H1 (cell line): ENCODE measurements around the gene KAZALD1. TPM values are rescaled to one million over a fixed set of nuclear protein-coding genes. Genes with fewer than 3 reads are reported as not detected.

Experiments used
- CTCF ChIA-PET: fragments of 300-600 bp; sonication (Branson Sonifier 250); formaldehyde crosslinking; loops from one replicate; lab custom pipeline; 2021; ENCODE audit not compliant: partially characterized antibody; lab: Charles Lee
- POLR2A ChIA-PET: fragments of 300-600 bp; sonication (Branson Sonifier 250); formaldehyde crosslinking; loops from one replicate; lab custom pipeline; 2021; ENCODE audit warnings: inconsistent platforms; ENCODE audit not compliant: partially characterized antibody; lab: Charles Lee
- DNase-seq, 2 experiments: peaks; one replicate each; pipeline versions ENCODE4 v3.0.0 to v3.0.0-alpha.2; 2010 to 2022; ENCODE audit warnings: low spot score in 2 of 2, low read depth in 1 of 2, mixed read lengths in 1 of 2
- FAIRE-seq: peaks from 2 replicates; lab custom pipeline; 2011; peaks lifted over from hg19 to GRCh38; lab: Jason Lieb, UNC
- H2AFZ ChIP-seq: 2 replicates; pipeline ENCODE4 v1.8.1; 2012; ENCODE audit warnings: low read length, inconsistent platforms
- H2AK5ac ChIP-seq: 2 replicates; pipeline ENCODE4 v1.6.1; 2013; ENCODE audit warnings: low read depth, low read length
- H2BK120ac ChIP-seq: replicated peaks from 2 replicates; pipeline ENCODE3; 2013; ENCODE audit warnings: low read depth, low read length, inconsistent platforms
- H2BK12ac ChIP-seq: 2 replicates; pipeline ENCODE4 v1.6.1; 2013; ENCODE audit warnings: low read depth, low read length
- H2BK15ac ChIP-seq: 2 replicates; pipeline ENCODE4 v1.6.1; 2013; ENCODE audit warnings: low read length
- H2BK20ac ChIP-seq: 2 replicates; pipeline ENCODE4 v1.6.1; 2013; ENCODE audit warnings: low read length
- H2BK5ac ChIP-seq: 2 replicates; pipeline ENCODE4 v1.6.1; 2013; ENCODE audit warnings: low read depth, low read length
- H3K14ac ChIP-seq: 2 replicates; pipeline ENCODE4 v1.6.1; 2013; ENCODE audit warnings: inconsistent platforms; ENCODE audit not compliant: insufficient read length
- H3K18ac ChIP-seq: 2 replicates; pipeline ENCODE4 v1.6.1; 2013; ENCODE audit warnings: low read length; ENCODE audit errors: extremely low read depth
- H3K23ac ChIP-seq: 2 replicates; pipeline ENCODE4 v1.6.1; 2013; ENCODE audit warnings: inconsistent platforms; ENCODE audit not compliant: insufficient read length
- H3K23me2 ChIP-seq: 2 replicates; pipeline ENCODE4 v1.6.1; 2013; ENCODE audit warnings: low read depth, low read length
- H3K27ac ChIP-seq: 2 replicates; pipeline ENCODE4 v1.6.1; 2011; ENCODE audit warnings: low read depth, low read length, inconsistent platforms
- H3K27me3 ChIP-seq, 4 experiments: replicated peaks in 1 of 4; 1 replicate in 1 of 4; 2 replicates in 3 of 4; pipeline versions ENCODE4 v1.6.1 to v1.8.1; 2011 to 2013; ENCODE audit warnings: low read length in 3 of 4, mild to moderate bottlenecking in 3 of 4, inconsistent platforms in 2 of 4, mixed read lengths in 2 of 4, moderate library complexity in 1 of 4; ENCODE audit not compliant: control insufficient read depth in 3 of 4, insufficient read depth in 3 of 4; ENCODE audit errors: extremely low read depth in 1 of 4
- H3K36me3 ChIP-seq, 4 experiments: 2 replicates each; pipeline versions ENCODE4 v1.6.1 to v1.8.1; 2011 to 2013; ENCODE audit warnings: mild to moderate bottlenecking in 4 of 4, low read length in 3 of 4, moderate library complexity in 2 of 4, control low read depth in 1 of 4, inconsistent platforms in 1 of 4; ENCODE audit not compliant: insufficient read depth in 4 of 4, control insufficient read depth in 2 of 4
- H3K4ac ChIP-seq: replicated peaks from 2 replicates; pipeline ENCODE3; 2013; ENCODE audit warnings: low read length, low read depth, mixed read lengths, inconsistent platforms; ENCODE audit not compliant: insufficient read length
- H3K4me1 ChIP-seq, 4 experiments: replicated peaks in 1 of 4; 1 replicate in 1 of 4; 2 replicates in 3 of 4; pipeline versions ENCODE4 v1.6.1 to v1.8.1; 2011 to 2013; ENCODE audit warnings: low read length in 3 of 4, inconsistent platforms in 2 of 4, mixed read lengths in 1 of 4; ENCODE audit not compliant: insufficient read depth in 4 of 4, control insufficient read depth in 3 of 4
- H3K4me2 ChIP-seq, 2 experiments: 2 replicates each; pipeline versions ENCODE4 v1.6.1 to v1.8.1; 2011 to 2013; ENCODE audit warnings: low read depth in 2 of 2, low read length in 2 of 2, control low read depth in 1 of 2, inconsistent platforms in 1 of 2, mild to moderate bottlenecking in 1 of 2; ENCODE audit not compliant: insufficient read depth in 1 of 2
- H3K4me3 ChIP-seq, 4 experiments: fragments of 200-600, 300-600 bp in 1 of 4; sonication (generic), shearing (Covaris generic), sonication (Bioruptor Twin) in 1 of 4; 2 replicates each; pipeline versions ENCODE4 v1.5.1 to v1.8.1; 2011 to 2016; ENCODE audit warnings: low read length in 4 of 4, low read depth in 3 of 4, control low read depth in 2 of 4, inconsistent platforms in 2 of 4, mild to moderate bottlenecking in 2 of 4, mixed read lengths in 1 of 4, moderate library complexity in 1 of 4; ENCODE audit not compliant: insufficient read depth in 2 of 4; ENCODE audit errors: extremely low read depth in 1 of 4
- H3K56ac ChIP-seq: replicated peaks from 2 replicates; pipeline ENCODE3; 2013; ENCODE audit warnings: low read depth, mild to moderate bottlenecking, mixed read lengths, low read length, inconsistent platforms; ENCODE audit not compliant: insufficient read length
- H3K79me1 ChIP-seq: 2 replicates; pipeline ENCODE4 v1.6.1; 2013; ENCODE audit warnings: low read depth, low read length, control low read depth
- H3K79me2 ChIP-seq, 2 experiments: 2 replicates each; pipeline versions ENCODE4 v1.6.1 to v1.8.1; 2012 to 2013; ENCODE audit warnings: low read length in 2 of 2, mild to moderate bottlenecking in 2 of 2, inconsistent platforms in 1 of 2; ENCODE audit not compliant: insufficient read depth in 2 of 2, control insufficient read depth in 1 of 2
- H3K9ac ChIP-seq, 4 experiments: replicated peaks in 1 of 4; 1 replicate in 1 of 4; 2 replicates in 3 of 4; pipeline versions ENCODE4 v1.6.1 to v1.8.1; 2011 to 2013; ENCODE audit warnings: low read depth in 3 of 4, low read length in 3 of 4, control low read depth in 2 of 4, mild to moderate bottlenecking in 2 of 4, moderate library complexity in 2 of 4, inconsistent platforms in 1 of 4; ENCODE audit errors: extremely low read depth in 1 of 4
- H3K9me3 ChIP-seq, 2 experiments: 2 replicates each; pipeline versions ENCODE4 v1.6.1 to v1.8.1; 2012 to 2013; ENCODE audit warnings: mild to moderate bottlenecking in 2 of 2, moderate library complexity in 2 of 2, control low read depth in 1 of 2, inconsistent platforms in 1 of 2, low read depth in 1 of 2, low read length in 1 of 2, mixed read lengths in 1 of 2; ENCODE audit not compliant: insufficient read depth in 2 of 2
- H4K20me1 ChIP-seq, 2 experiments: replicated peaks in 1 of 2; 2 replicates each; pipeline versions ENCODE3 to v1.8.1; 2011 to 2013; ENCODE audit warnings: inconsistent platforms in 2 of 2, low read length in 2 of 2, mild to moderate bottlenecking in 1 of 2; ENCODE audit not compliant: insufficient read depth in 2 of 2, control insufficient read depth in 1 of 2
- H4K5ac ChIP-seq: 2 replicates; pipeline ENCODE4 v1.6.1; 2013; ENCODE audit warnings: low read length, low read depth, mixed read lengths, inconsistent platforms; ENCODE audit not compliant: insufficient read length
- H4K8ac ChIP-seq: 2 replicates; pipeline ENCODE4 v1.8.0; 2013; ENCODE audit warnings: mild to moderate bottlenecking, moderate library complexity, low read length, inconsistent platforms; ENCODE audit not compliant: insufficient read depth; ENCODE audit errors: extremely low read depth
- H4K91ac ChIP-seq: replicated peaks from 2 replicates; pipeline ENCODE3; 2013; ENCODE audit warnings: low read length, mixed read lengths, inconsistent platforms; ENCODE audit not compliant: insufficient read length
- ASH2L ChIP-seq: fragments of 200-600, 300-600 bp; sonication (generic); IDR thresholded peaks from one replicate; pipeline ENCODE4 v1.7.1; 2017; ENCODE audit warnings: low read length
- BRCA1 ChIP-seq: IDR thresholded peaks from 2 replicates; pipeline ENCODE4 v1.6.1; 2012; ENCODE audit warnings: low read depth, low read length, improper control_type of control experiment
- CEBPB ChIP-seq: IDR thresholded peaks from 2 replicates; pipeline ENCODE4 v1.6.1; 2012; ENCODE audit warnings: low read depth, low read length
- FOSL1 ChIP-seq: IDR thresholded peaks from 2 replicates; pipeline ENCODE4 v1.6.1; 2011; ENCODE audit warnings: mild to moderate bottlenecking, low read depth, low read length, moderate library complexity; ENCODE audit not compliant: insufficient read depth
- KDM1A ChIP-seq: fragments of 200-600, 300-600 bp; sonication (generic); IDR thresholded peaks from 2 replicates; pipeline ENCODE4 v1.7.1; 2016; ENCODE audit warnings: mild to moderate bottlenecking, low read length, borderline replicate concordance
- NRF1 ChIP-seq: IDR thresholded peaks from 2 replicates; pipeline ENCODE4 v1.6.1; 2011; ENCODE audit warnings: mild to moderate bottlenecking, low read depth, low read length, improper control_type of control experiment
- POLR2A ChIP-seq, 2 experiments: IDR thresholded peaks; 1 replicate in 1 of 2; 2 replicates in 1 of 2; pipeline ENCODE4 v1.6.1; 2011; ENCODE audit warnings: low read depth in 2 of 2, low read length in 2 of 2, mild to moderate bottlenecking in 2 of 2; ENCODE audit errors: control extremely low read depth in 1 of 2
- RAD21 ChIP-seq, 2 experiments: IDR thresholded peaks in 1 of 2; conservative IDR thresholded peaks in 1 of 2; 2 replicates each; pipeline ENCODE4 v1.6.1; 2011; ENCODE audit warnings: low read depth in 2 of 2, low read length in 2 of 2, improper control_type of control experiment in 1 of 2, inconsistent platforms in 1 of 2, mild to moderate bottlenecking in 1 of 2, moderate library complexity in 1 of 2
- RFX5 ChIP-seq: IDR thresholded peaks from 2 replicates; pipeline ENCODE4 v1.6.1; 2011; ENCODE audit warnings: low read depth, low read length, improper control_type of control experiment, borderline replicate concordance
- RXRA ChIP-seq: IDR thresholded peaks from 2 replicates; pipeline ENCODE4 v1.6.1; 2011; ENCODE audit warnings: low read depth, mild to moderate bottlenecking, low read length, moderate library complexity; ENCODE audit not compliant: insufficient read depth
- SP1 ChIP-seq: IDR thresholded peaks from 2 replicates; pipeline ENCODE4 v1.6.1; 2011; ENCODE audit warnings: low read depth, low read length
- SRF ChIP-seq: IDR thresholded peaks from 2 replicates; pipeline ENCODE4 v1.6.1; 2011; ENCODE audit warnings: mild to moderate bottlenecking, low read depth, low read length, moderate library complexity
- TAF7 ChIP-seq: optimal IDR thresholded peaks from 2 replicates; pipeline ENCODE3; 2011; ENCODE audit warnings: low read depth, mild to moderate bottlenecking, inconsistent platforms, low read length, moderate library complexity, borderline replicate concordance
- whole genome bisulfite sequencing, 2 experiments: shearing (Covaris generic) in 1 of 2; methylation state at CpG; one replicate each; pipeline versions ENCODE4 v1.1.6 to v1.1.7; 2013 to 2015; ENCODE audit warnings: low lambda C conversion rate in 2 of 2, mixed read lengths in 2 of 2, inconsistent platforms in 1 of 2, low coverage in 1 of 2, missing lambda C conversion rate in 1 of 2; ENCODE audit not compliant: insufficient replicate concordance in 2 of 2, insufficient coverage in 1 of 2, insufficient read length in 1 of 2; ENCODE audit errors: extremely low coverage in 1 of 2, missing lambda C conversion rate in 1 of 2; 5-methylcytosine and 5-hydroxymethylcytosine counted together
- polyA plus RNA-seq, 7 experiments: library from polyadenylated mRNA; depleted of rRNA in 3 of 7; stranded (reverse) in 5 of 7; unstranded in 2 of 7; fragments of >200 nt in 5 of 7; fragments of 200-250 nt in 2 of 7; gene quantifications; 1 replicate in 5 of 7; 2 replicates in 1 of 7; 4 replicates in 1 of 7; pipeline versions ENCODE4 v1.2.1 to v1.2.3, GENCODE V29; 2011 to 2013; ENCODE audit warnings: missing spikeins in 2 of 7, mixed read lengths in 2 of 7
- total RNA-seq: library from RNA; stranded (reverse); fragmentation: NEBNext Ultra II Directional; extraction: Animal tissue kit (Norgen Biotek cat#: 25700); gene quantifications from 2 replicates; pipeline ENCODE4 v1.2.1, GENCODE V29; 2021
- TF ChIP-seq, protein P1 (sequence below): IDR thresholded peaks from 2 replicates; pipeline ENCODE4 v1.6.1; 2012; ENCODE audit warnings: inconsistent platforms

KAZALD1 gene
- total and polyA plus RNA-seq, 2 of the 8 experiments (the other 6 are each of a cell fraction or from before 2014, with no cell fraction given), result 0.65 to 1.9 TPM

DNA sequence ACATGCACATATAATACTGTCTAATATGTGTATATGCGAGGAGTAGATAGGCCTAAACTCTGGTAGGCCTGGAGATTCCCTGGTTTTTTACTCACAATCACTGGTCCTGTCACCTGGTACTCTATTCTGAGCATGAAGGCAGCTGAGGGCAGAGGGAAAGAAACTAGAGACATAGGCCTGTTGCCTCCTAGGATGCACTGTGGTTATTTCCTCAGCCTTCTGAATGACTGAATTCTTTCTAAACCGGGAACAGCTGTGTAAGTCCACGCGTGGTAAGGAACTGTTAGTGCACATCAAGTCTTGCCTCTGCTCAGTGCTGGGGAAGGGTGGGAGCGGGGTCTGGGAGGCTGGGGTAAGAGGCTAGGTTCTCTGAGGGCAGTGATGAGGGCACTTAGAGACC lies 7.7 kb downstream of the KAZALD1 start:
- no peak overlapping the region for H2BK5ac ChIP-seq
- no peaks in the 10 kb centered on the region for H3K79me1 ChIP-seq
- no peaks in the 10 kb centered on the region for H3K79me2 ChIP-seq
- H3K4ac ChIP-seq, result no peak overlapping the region
- H2BK12ac ChIP-seq, result no peak overlapping the region
- no peak overlapping the region for H4K5ac ChIP-seq
- no peak overlapping the region for H3K4me2 ChIP-seq
- peaks cover 4 to 19% (median 8%) of the 10 kb centered on the region in 4 experiments for H3K4me1 ChIP-seq
- H3K23me2 ChIP-seq, result peaks cover 15% of the 10 kb centered on the region; the same call in 1 of the 2 replicates
- H2AFZ ChIP-seq, result no peak overlapping the region
- DNase-seq (no peak), FAIRE-seq (no peak)
- no peak overlapping the region for H2BK120ac ChIP-seq
- no peak overlapping the region for H2BK15ac ChIP-seq
- H4K20me1 ChIP-seq, result peaks cover 0 to 7% of the 10 kb centered on the region in 2 experiments
- ChIA-PET CTCF (interaction anchor here (0.6 to 59.5 kb wide), 14 partner anchors 5 to 501 kb away, joined by 3 to 2176 read pairs (median 4); partner anchors contain the start of genes KAZALD1, PDZD7 and SFXN3), POLR2A (interaction anchor here (0.9 to 1.2 kb wide), 2 partner anchors 9 to 12 kb away, joined by 3 read pairs; no protein-coding TSS in a partner anchor)
- no peak overlapping the region for H4K91ac ChIP-seq
- no peak overlapping the region for H2AK5ac ChIP-seq
- no peak overlapping the region for H3K18ac ChIP-seq
- H3K27me3 ChIP-seq, result peaks cover 28 to 63% (median 54%) of the 10 kb centered on the region in 4 experiments
- H2BK20ac ChIP-seq, result no peak overlapping the region
- WGBS, 2 experiments, result 80% methylated on average over 5 of the region's 5 CpGs; no CpG with 5 or more reads in 1 of the 2 experiments
- H4K8ac ChIP-seq, result no peak overlapping the region
- no peak overlapping the region for H3K27ac ChIP-seq
- no peak overlapping the region for H3K9ac ChIP-seq
- no peak overlapping the region for H3K56ac ChIP-seq
- no peak overlapping the region for H3K4me3 ChIP-seq
- no peak overlapping the region for H3K14ac ChIP-seq
- no peaks in the 10 kb centered on the region for H3K36me3 ChIP-seq
- no peaks in the 10 kb centered on the region for H3K9me3 ChIP-seq
- no peak overlapping the region for H3K23ac ChIP-seq
- TF ChIP-seq TAF7 (no peak), RFX5 (no peak), CEBPB (no peak), FOSL1 (no peak), KDM1A (no peak), BRCA1 (no peak), RAD21 (IDR thresholded peaks at IDR 0.05 in 1 of 2, conservative IDR thresholded peaks at IDR 0.05 in 1 of 2; ENCODE audit: low read depth in 2 of 2, low read length in 2 of 2) (no peak), ASH2L (no peak), SRF (no peak), RXRA (no peak), SP1 (no peak), POLR2A (IDR thresholded peaks at IDR 0.05; ENCODE audit: control extremely low read depth in 1 of 2, low read depth in 2 of 2, low read length in 2 of 2) (no peak), NRF1 (no peak)
- TF ChIP-seq, protein P1, sequence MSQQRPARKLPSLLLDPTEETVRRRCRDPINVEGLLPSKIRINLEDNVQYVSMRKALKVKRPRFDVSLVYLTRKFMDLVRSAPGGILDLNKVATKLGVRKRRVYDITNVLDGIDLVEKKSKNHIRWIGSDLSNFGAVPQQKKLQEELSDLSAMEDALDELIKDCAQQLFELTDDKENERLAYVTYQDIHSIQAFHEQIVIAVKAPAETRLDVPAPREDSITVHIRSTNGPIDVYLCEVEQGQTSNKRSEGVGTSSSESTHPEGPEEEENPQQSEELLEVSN, result no peak
